ENCODE results near the gene VPS8. TPM values are rescaled to one million over a fixed set of nuclear protein-coding genes. Genes with fewer than 3 reads are reported as not detected.

VPS8 gene
- total and polyA plus RNA-seq, 2 of the 13 experiments (the other 11 are each of a cell fraction or from before 2014, with no cell fraction given), result 14.2 to 35.1 TPM

DNA sequence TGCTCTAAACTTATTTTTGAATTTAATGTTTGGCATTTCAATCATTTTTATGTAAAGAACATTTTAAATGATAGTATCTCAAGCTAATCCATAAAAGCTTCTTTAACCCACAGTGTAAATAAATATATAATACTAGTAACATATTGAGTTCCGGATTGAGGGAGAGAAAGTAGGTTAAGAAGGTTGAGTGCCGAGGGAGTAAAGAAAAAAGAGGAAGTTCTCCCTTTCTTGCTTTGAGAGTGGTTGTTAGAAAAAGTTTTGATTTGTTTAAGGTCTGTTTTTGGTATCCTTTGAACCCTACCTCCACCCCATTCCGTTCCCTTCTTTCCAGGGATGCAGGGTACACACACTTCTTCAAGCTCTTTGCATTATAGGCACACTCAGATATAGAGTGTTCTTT lies 130.8 kb downstream of the VPS8 start (continued):
- TF ChIP-seq, protein P1, sequence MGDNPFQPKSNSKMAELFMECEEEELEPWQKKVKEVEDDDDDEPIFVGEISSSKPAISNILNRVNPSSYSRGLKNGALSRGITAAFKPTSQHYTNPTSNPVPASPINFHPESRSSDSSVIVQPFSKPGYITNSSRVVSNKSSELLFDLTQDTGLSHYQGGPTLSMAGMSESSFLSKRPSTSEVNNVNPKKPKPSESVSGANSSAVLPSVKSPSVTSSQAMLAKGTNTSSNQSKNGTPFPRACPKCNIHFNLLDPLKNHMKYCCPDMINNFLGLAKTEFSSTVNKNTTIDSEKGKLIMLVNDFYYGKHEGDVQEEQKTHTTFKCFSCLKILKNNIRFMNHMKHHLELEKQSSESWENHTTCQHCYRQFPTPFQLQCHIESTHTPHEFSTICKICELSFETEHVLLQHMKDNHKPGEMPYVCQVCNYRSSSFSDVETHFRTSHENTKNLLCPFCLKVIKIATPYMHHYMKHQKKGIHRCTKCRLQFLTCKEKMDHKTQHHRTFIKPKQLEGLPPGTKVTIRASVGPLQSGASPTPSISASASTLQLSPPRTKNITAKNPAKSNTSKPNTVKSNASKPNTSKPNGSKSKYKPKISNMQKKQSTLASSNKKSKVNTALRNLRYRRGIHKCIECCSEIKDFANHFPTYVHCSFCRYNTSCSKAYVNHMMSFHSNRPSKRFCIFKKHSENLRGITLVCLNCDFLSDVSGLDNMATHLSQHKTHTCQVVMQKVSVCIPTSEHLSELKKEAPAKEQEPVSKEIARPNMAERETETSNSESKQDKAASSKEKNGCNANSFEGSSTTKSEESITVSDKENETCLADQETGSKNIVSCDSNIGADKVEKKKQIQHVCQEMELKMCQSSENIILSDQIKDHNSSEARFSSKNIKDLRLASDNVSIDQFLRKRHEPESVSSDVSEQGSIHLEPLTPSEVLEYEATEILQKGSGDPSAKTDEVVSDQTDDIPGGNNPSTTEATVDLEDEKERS (CRISPR knock-in tag; IDR thresholded peaks at IDR 0.05), result no peak

DNA sequence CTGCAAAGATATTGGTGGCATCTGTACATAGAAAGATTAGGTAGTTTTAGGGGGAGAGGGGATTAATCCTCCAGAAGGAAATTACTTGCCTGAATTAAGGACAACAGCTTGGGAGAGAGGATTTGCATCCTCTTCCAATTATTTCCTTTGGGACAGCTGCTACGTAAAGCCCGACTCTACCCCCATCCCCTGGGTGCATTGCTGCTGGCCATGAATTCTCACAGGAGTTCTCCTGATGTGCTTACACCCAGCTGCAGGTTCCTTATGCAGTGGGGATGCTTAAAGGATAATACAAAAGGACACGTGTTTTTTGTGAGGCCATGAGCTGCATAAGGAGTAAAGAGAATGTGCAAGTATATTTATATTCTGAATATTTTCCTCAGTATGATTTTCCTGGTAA lies 132.3 kb downstream of the VPS8 start:
- H3K27ac ChIP-seq (ENCODE audit: extremely low read length, insufficient read depth, low read length), result no peak overlapping the region
- H3K9ac ChIP-seq (ENCODE audit: insufficient read depth, low read depth, low read length), result no peak overlapping the region
- no peak overlapping the region for H2AFZ ChIP-seq (ENCODE audit: low read length)
- intact Hi-C loops (cut with micrococcal nuclease; ENCODE audit: unreplicated experiment) (no loop called here), in situ Hi-C loops (cut with HindIII; ENCODE audit: extremely low pct_ligation_motif_present, low pct_unique_long_range_greater_than_20kb) (no loop called here)
- ATAC-seq (no peak), DNase-seq (ENCODE audit: low spot score) (no peak), FAIRE-seq (no peak)
- H3K79me2 ChIP-seq (ENCODE audit: insufficient read depth, low read length), result no peaks in the 10 kb centered on the region
- H3K27me3 ChIP-seq (ENCODE audit: control insufficient read depth in 1 of 2, insufficient read depth in 2 of 2, low read length in 2 of 2), result no peaks in the 10 kb centered on the region
- WGBS (ENCODE audit: low lambda C conversion rate), result 88% methylated on average over 3 of the region's 3 CpGs
- ChIA-PET POLR2A (no interaction called here), CTCF (ENCODE audit: low intra/inter-chr PET ratio, low total read pairs) (no interaction called here)
- H3K4me1 ChIP-seq (ENCODE audit: insufficient read depth, low read length), result no peaks in the 10 kb centered on the region
- H3K9me3 ChIP-seq (ENCODE audit: low read length), result no peaks in the 10 kb centered on the region
- peaks cover 0 to 3% of the 10 kb centered on the region in 2 experiments; a peak in 1 of 5 replicates for H3K36me3 ChIP-seq (replicated peaks in 1 of 2; ENCODE audit: control insufficient read depth in 1 of 2, insufficient read depth in 2 of 2, low read length in 2 of 2)
- H4K20me1 ChIP-seq (ENCODE audit: insufficient read depth, low read length), result peaks cover 3% of the 10 kb centered on the region; the same call in 1 of the 2 replicates
- no peak overlapping the region for H3K4me3 ChIP-seq (replicated peaks in 1 of 3; ENCODE audit: insufficient read depth in 1 of 3, low read depth in 2 of 3, low read length in 3 of 3)
- TF ChIP-seq JUN (CRISPR knock-in tag; IDR thresholded peaks at IDR 0.05), result no peak
- TF ChIP-seq ZNF468 (CRISPR knock-in tag; IDR thresholded peaks at IDR 0.05), result no peak
- no peak for TF ChIP-seq ZNF850 (CRISPR knock-in tag; conservative IDR thresholded peaks at IDR 0.05)
- TF ChIP-seq, protein P2, sequence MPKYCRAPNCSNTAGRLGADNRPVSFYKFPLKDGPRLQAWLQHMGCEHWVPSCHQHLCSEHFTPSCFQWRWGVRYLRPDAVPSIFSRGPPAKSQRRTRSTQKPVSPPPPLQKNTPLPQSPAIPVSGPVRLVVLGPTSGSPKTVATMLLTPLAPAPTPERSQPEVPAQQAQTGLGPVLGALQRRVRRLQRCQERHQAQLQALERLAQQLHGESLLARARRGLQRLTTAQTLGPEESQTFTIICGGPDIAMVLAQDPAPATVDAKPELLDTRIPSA (CRISPR knock-in tag; IDR thresholded peaks at IDR 0.05; ENCODE audit: borderline replicate concordance), result no peak
- TF ChIP-seq, protein P3, sequence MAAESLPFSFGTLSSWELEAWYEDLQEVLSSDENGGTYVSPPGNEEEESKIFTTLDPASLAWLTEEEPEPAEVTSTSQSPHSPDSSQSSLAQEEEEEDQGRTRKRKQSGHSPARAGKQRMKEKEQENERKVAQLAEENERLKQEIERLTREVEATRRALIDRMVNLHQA (CRISPR knock-in tag; IDR thresholded peaks at IDR 0.05), result no peak
- TF ChIP-seq DNMT1 (CRISPR knock-in tag; IDR thresholded peaks at IDR 0.05), result no peak
- TF ChIP-seq ZNF382 (CRISPR knock-in tag; IDR thresholded peaks at IDR 0.05; ENCODE audit: borderline replicate concordance), result no peak
- TF ChIP-seq NFIC (IDR thresholded peaks at IDR 0.05; ENCODE audit: low read length), result no peak
- TF ChIP-seq, protein P4, sequence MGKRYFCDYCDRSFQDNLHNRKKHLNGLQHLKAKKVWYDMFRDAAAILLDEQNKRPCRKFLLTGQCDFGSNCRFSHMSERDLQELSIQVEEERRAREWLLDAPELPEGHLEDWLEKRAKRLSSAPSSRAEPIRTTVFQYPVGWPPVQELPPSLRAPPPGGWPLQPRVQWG (CRISPR knock-in tag; IDR thresholded peaks at IDR 0.05; ENCODE audit: borderline replicate concordance, low read depth), result no peak
- no peak for TF ChIP-seq POLR2G (IDR thresholded peaks at IDR 0.05; ENCODE audit: low read depth, low read length)
- TF ChIP-seq, protein P5, sequence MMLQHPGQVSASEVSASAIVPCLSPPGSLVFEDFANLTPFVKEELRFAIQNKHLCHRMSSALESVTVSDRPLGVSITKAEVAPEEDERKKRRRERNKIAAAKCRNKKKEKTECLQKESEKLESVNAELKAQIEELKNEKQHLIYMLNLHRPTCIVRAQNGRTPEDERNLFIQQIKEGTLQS (CRISPR knock-in tag; IDR thresholded peaks at IDR 0.05), result no peak
- TF ChIP-seq ATRX (CRISPR knock-in tag; IDR thresholded peaks at IDR 0.05; ENCODE audit: borderline replicate concordance), result no peak
- TF ChIP-seq FOXP1 (IDR thresholded peaks at IDR 0.05), result no peak
- no peak for TF ChIP-seq FOXP1 (CRISPR knock-in tag; IDR thresholded peaks at IDR 0.05)
- TF ChIP-seq ZBTB3 (CRISPR knock-in tag; IDR thresholded peaks at IDR 0.05; ENCODE audit: borderline replicate concordance, low read depth), result no peak
- no peak for TF ChIP-seq ELF4 (CRISPR knock-in tag; IDR thresholded peaks at IDR 0.05; ENCODE audit: borderline replicate concordance)
- H3K4me2 ChIP-seq (ENCODE audit: low read depth, low read length), result no peak overlapping the region
- BruUV-seq (replicated peaks), result no TSS peak

Data from HepG2 (cell line).